HG02678 (cell line): Measurements from ENCODE around the gene HDAC5.
"Not testable (repeated sequence)": the region's sequence is repeated elsewhere in the genome, so short reads cannot be mapped to it uniquely, and the experiment has no call there.

Experiments
- ATAC-seq: cut with Tn5 transposase; IDR thresholded peaks from one replicate; pipeline ENCODE4 v1.9.1; 2021; ENCODE audit warnings: mild to moderate bottlenecking, moderate library complexity; ENCODE audit not compliant: unreplicated experiment

The HDAC5 gene

GRCh38 chr17:44037471-44037870, 86.0 kb downstream of the HDAC5 start:
- ATAC-seq: no peak

GRCh38 chr17:44034688-44035087, 88.8 kb downstream of the HDAC5 start:
- not testable (repeated sequence) for ATAC-seq

- ATAC-seq: no peak
These were observed 89.5 kb downstream of the HDAC5 start for GRCh38 chr17:44033861-44034408.

GRCh38 chr17:44030482-44030881, 93.0 kb downstream of the HDAC5 start:
- no peak for ATAC-seq

- ATAC-seq: no peak
These were observed 93.7 kb downstream of the HDAC5 start for GRCh38 chr17:44029736-44030135.
